ENCODE measurements around the gene ASB5. TPM values are rescaled to one million over a fixed set of nuclear protein-coding genes. Genes with fewer than 3 reads are reported as not detected.

ASB5 gene
- total RNA-seq, 1 donor from 2014 or later: not detected

DNA sequence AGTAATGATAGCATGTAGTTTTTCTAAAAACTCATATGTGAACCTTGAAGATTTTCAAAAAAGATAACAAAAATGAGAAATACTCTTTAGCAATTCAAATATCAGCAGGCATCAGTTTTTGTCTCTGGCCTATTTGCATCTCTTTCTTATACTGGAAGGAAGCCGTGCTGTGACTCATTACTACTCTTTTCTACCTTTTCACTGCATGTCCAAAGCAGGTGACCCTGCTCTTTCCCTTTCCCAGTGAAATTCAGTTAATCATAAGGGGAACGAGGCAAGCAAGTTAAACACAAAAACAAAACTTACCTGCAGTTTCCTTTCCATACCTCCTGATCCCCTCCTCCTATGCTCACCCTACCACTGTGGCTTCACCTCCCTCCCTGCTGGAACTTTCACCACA lies 83.0 kb downstream of the ASB5 start:
- H3K36me3 ChIP-seq (ENCODE audit: control insufficient read depth, insufficient read depth, low read length): no peaks in the 10 kb centered on the region
- DNase-seq (ENCODE audit: low read depth) (peak; percentile 21), FAIRE-seq (no peak)
- TF ChIP-seq, protein P1, sequence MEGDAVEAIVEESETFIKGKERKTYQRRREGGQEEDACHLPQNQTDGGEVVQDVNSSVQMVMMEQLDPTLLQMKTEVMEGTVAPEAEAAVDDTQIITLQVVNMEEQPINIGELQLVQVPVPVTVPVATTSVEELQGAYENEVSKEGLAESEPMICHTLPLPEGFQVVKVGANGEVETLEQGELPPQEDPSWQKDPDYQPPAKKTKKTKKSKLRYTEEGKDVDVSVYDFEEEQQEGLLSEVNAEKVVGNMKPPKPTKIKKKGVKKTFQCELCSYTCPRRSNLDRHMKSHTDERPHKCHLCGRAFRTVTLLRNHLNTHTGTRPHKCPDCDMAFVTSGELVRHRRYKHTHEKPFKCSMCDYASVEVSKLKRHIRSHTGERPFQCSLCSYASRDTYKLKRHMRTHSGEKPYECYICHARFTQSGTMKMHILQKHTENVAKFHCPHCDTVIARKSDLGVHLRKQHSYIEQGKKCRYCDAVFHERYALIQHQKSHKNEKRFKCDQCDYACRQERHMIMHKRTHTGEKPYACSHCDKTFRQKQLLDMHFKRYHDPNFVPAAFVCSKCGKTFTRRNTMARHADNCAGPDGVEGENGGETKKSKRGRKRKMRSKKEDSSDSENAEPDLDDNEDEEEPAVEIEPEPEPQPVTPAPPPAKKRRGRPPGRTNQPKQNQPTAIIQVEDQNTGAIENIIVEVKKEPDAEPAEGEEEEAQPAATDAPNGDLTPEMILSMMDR (IDR thresholded peaks at IDR 0.05; ENCODE audit: insufficient read depth, low read length, severe bottlenecking): no peak
- no peak overlapping the region for H3K4me3 ChIP-seq (ENCODE audit: low read depth, low read length)
- H3K27me3 ChIP-seq (ENCODE audit: control insufficient read depth, insufficient read depth, low read length): no peaks in the 10 kb centered on the region

DNA sequence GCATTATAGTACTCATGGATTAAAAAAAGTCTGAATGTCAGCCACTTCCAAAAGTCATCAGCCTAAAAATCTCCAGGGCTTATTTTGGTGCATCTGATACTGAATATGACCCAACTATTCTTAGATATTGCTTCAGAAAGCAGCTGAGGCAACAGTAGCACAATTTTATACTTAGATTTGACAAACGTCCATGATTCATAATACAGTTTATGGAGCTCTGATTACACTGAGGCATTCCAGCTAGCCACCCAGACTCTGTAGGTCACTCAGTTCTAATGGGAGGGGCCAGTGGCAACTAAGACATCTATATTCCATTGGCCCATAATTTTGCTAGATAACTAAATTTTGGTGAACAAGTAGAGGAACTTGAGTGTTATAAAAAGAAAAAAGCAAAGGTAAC lies 84.0 kb downstream of the ASB5 start:
- no peaks in the 10 kb centered on the region for H3K36me3 ChIP-seq (ENCODE audit: control insufficient read depth, insufficient read depth, low read length)
- H3K27me3 ChIP-seq (ENCODE audit: control insufficient read depth, insufficient read depth, low read length): no peaks in the 10 kb centered on the region
- DNase-seq (ENCODE audit: low read depth) (peak; percentile 79), FAIRE-seq (peak; percentile 62)
- TF ChIP-seq, protein P1 (IDR thresholded peaks at IDR 0.05; ENCODE audit: insufficient read depth, low read length, severe bottlenecking): no peak
- H3K4me3 ChIP-seq (ENCODE audit: low read depth, low read length): no peak overlapping the region

Other genes starting within 250 kb of the ASB5 start
- gene WDR17, start 203.4 kb downstream of the ASB5 start, total RNA-seq: under 0.01 and 0.13 TPM in 2 replicates
- under 0.01 and 0.13 TPM in 2 replicates for gene SPATA4, start 73.6 kb downstream of the ASB5 start, total RNA-seq
- 140 and 143 TPM in 2 replicates for gene SPCS3, start 50.7 kb upstream of the ASB5 start, total RNA-seq